Measurements from ENCODE around the gene INTS14.
"Not testable (repeated sequence)": the region's sequence is repeated elsewhere in the genome, so short reads cannot be mapped to it uniquely, and the experiment has no call there.

INTS14 gene

DNA sequence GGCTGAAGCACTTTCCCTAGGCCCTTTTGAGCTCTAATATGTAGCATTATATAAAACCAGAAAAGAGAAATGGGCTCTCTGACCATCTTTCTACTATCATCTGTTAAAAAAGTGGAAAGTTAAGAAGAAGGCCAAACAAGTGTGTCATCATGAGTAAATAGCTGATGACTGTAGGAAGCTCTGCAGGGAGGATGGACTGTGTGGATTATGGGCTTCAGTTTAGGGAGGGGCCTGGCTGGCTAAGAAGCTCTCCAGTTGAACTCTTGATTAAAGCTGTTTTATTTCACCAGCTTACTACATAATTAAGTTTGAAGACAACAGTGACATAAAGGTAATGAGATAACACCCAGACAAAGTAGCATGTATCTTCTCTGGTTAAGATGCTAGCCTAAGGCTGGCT lies 30.6 kb downstream of the INTS14 start:
- DNase-seq (ENCODE audit: low spot score) = no peak
- Mint-ChIP-seq H3K27ac (no peak overlapping the region), H3K36me3 (ENCODE audit: low read depth) (peaks cover 60% of the 10 kb centered on the region), H3K4me1 (ENCODE audit: low read depth) (peaks cover 19% of the 10 kb centered on the region), H3K4me3 (no peak overlapping the region), H3K9me3 (no peaks in the 10 kb centered on the region), H3K27me3 (ENCODE audit: low read depth) (no peaks in the 10 kb centered on the region)

DNA sequence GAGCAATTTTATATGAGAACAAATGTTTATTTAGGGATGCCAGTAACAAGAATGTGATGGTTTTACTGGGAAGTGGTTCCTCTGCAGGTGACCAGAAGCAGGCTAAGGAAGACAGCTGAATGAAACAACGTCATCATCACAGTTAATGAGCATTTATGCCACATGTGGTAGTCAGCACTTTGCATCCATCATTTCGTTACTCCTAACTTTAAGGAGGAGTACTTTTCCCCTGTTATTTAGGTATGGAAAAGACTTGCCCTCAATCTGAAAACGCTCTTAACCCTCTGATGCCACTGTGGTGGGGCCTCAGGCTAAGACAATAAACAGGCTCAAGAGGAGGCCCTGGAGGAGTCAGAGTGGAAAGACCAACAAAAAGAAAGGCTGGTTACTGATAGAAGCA lies 31.2 kb downstream of the INTS14 start:
- Mint-ChIP-seq H3K27me3 (ENCODE audit: low read depth) (no peaks in the 10 kb centered on the region), H3K27ac (no peak overlapping the region), H3K9me3 (no peaks in the 10 kb centered on the region), H3K4me1 (ENCODE audit: low read depth) (peaks cover 19% of the 10 kb centered on the region), H3K36me3 (ENCODE audit: low read depth) (peaks cover 59% of the 10 kb centered on the region), H3K4me3 (no peak overlapping the region)
- no peak for DNase-seq (ENCODE audit: low spot score)

DNA sequence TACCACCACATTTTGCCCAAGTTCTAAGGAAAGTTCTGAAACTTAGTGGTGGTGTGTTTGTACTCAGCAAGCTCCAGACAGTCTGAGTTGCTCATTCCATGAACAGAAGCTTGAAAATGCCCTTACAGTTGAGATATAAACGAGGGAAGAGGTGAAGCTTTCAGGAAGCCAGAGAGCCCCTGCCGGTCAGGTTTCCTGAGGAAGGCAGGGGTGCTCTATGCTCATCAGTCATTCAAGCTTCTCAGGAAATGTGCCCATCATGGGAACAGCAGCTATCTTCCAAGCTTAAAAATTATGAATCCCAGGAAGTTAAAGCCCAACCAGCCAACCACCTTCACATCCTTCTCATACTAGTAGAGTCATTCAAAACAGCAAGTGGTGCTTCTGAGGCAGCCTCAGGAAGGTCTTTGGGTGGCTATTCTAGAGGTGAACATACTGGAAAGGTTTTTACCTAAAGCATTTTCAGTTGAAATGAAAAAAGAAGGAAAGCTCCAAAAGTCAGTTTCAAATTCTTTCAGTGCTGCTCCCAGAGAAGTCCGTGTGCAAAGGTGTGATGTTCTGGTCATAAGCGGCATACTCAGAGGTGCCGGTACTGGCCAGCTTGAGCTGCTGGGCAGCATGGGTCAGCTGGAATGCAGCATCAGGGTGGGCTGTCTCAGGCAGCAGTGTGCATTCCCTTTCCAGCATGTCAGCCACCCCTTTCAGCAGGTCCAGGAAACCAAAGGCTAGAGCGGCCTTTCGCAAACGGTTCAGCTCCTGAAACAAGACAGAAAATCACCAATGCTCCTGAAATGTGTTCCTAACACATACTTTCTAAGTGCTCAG lies 31.8 kb downstream of the INTS14 start:
- Mint-ChIP-seq H3K36me3 (ENCODE audit: low read depth) (peaks cover 53% of the 10 kb centered on the region), H3K4me1 (ENCODE audit: low read depth) (peaks cover 14% of the 10 kb centered on the region), H3K27me3 (ENCODE audit: low read depth) (no peaks in the 10 kb centered on the region), H3K9me3 (no peaks in the 10 kb centered on the region), H3K4me3 (no peak overlapping the region), H3K27ac (no peak overlapping the region)
- no peak for DNase-seq (ENCODE audit: low spot score)

DNA sequence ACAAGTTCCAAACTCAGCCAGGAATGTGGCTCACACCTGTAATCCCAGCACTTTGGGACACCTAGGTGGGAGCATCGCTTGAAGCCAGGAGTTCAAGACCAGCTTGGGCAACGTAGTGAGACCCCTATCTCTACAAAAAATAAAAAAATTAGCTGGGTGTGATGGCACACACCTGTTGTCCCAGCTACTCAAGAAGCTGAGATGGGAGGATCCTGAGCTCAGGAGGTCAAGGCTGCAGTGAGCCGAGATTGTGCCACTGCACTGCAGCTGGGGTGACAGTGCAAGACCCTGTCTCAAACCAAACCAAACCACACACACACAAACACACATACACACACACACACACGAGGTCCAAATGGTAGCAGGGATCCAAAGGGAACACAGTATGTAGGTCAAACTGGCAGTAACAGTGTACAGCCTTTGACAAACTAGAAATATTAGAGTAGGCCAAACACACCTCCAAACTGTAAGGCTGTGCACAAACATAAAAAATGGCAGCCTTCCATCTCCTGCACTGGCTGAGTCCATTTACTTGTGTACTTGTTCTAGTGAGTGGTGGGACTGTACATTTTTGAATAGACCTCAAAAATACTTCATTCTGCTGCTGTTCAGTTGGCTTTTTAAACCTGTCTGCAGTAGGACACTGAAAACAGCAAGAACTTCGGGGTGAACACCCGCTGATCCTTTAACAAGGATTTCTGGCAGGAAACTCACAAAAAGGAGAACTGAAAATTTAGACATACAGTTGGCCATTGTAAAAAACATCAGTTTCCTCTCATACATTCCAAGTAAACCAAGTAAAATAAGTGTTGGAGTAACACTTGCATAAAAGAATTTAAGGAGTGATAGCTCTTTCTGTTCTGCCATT lies 33.6 kb downstream of the INTS14 start:
- Mint-ChIP-seq H3K36me3 (ENCODE audit: low read depth) (peaks cover 38% of the 10 kb centered on the region), H3K27me3 (ENCODE audit: low read depth) (no peaks in the 10 kb centered on the region), H3K4me3 (no peak overlapping the region), H3K4me1 (ENCODE audit: low read depth) (no peaks in the 10 kb centered on the region), H3K9me3 (no peaks in the 10 kb centered on the region), H3K27ac (no peak overlapping the region)
- no peak for DNase-seq (ENCODE audit: low spot score)

DNA sequence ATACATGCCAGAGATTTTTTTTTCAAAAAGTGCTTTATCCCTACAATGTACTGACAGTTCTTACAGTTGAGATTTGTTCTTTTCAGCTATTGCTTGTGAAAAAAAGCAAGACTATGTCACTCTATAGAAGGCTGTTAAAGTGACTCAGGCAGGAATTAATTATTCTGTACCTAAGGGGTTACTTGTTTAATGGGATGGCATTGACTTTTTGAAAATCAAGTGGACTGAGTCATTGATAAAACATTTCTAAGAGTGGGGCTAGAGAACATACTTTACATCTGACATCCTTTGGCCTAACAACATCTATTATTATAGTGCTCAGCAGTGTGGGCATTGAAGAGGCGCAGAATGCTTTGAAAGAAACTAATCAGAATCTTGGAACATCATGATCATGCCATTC lies 34.3 kb downstream of the INTS14 start:
- H3K36me3 Mint-ChIP-seq (ENCODE audit: low read depth) = peaks cover 34% of the 10 kb centered on the region
- no peaks in the 10 kb centered on the region for H3K27me3 Mint-ChIP-seq (ENCODE audit: low read depth)
- H3K4me3 Mint-ChIP-seq = no peak overlapping the region
- DNase-seq (ENCODE audit: low spot score) = no peak
- H3K9me3 Mint-ChIP-seq = no peaks in the 10 kb centered on the region
- H3K27ac Mint-ChIP-seq = no peak overlapping the region
- H3K4me1 Mint-ChIP-seq (ENCODE audit: low read depth) = no peaks in the 10 kb centered on the region

DNA sequence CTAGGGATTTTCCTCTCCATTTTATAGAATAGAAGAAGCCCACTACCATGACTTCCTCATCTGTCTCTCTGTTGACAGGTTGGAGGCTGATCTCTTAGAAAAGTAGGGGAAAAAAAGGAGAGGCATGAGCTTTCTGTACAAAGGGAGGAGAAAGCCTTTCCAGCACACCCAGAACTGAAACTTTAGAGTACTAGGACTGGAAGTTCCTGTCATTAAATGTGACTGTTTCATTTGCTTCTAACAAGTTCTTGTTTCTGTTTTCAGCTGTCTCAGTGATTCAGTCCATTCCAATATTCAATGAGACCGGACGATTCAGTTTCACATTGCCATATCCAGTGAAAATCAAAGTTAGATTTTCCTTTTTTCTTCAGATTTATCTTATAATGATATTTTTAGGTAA lies 39.0 kb downstream of the INTS14 start:
- H3K27ac Mint-ChIP-seq = no peak overlapping the region
- H3K27me3 Mint-ChIP-seq (ENCODE audit: low read depth) = no peaks in the 10 kb centered on the region
- H3K9me3 Mint-ChIP-seq = no peaks in the 10 kb centered on the region
- DNase-seq (ENCODE audit: low spot score) = no peak
- peaks cover 19% of the 10 kb centered on the region for H3K36me3 Mint-ChIP-seq (ENCODE audit: low read depth)
- H3K4me3 Mint-ChIP-seq = no peak overlapping the region
- no peaks in the 10 kb centered on the region for H3K4me1 Mint-ChIP-seq (ENCODE audit: low read depth)

DNA sequence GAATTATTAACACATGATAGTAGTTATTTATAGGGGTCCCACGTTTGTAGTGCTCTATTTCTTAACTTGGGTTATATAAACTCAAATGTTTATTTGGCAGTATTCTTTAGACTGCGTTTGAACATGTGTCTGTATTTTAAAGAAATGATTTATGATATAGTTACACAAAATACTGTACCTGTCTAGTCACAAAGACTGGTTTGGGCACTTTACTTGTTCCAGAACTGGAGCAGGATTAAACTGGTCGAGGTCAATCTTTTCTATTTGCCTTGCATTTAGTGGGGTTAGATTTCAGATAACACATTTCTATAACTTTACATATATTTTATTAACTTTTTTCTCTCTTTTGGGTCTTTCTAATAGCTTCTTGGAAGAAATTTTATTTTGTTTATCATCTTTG lies 41.2 kb downstream of the INTS14 start:
- Mint-ChIP-seq H3K9me3 (no peaks in the 10 kb centered on the region), H3K4me1 (ENCODE audit: low read depth) (no peaks in the 10 kb centered on the region), H3K36me3 (ENCODE audit: low read depth) (peaks cover 33% of the 10 kb centered on the region), H3K4me3 (no peak overlapping the region), H3K27me3 (ENCODE audit: low read depth) (no peaks in the 10 kb centered on the region), H3K27ac (no peak overlapping the region)
- DNase-seq (ENCODE audit: low spot score) = no peak

DNA sequence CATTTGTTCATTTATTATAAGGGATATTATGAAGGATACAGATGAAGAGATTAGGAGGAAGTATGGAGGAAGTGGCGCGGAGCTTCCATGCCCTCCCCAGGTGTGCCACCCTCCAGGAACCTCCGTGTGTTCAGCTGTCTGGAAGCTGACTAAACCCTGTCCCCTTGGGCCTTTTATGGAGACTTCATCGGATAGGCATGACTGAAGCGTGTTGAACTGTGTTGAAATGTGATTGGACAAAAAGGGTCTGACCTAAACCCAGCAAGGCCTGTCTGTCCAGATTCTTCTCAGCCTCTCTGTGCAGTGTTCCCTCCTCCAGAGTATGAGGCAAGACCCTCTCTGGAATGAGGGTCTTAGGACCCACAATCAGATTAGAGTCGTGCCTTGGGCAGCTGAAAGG lies 49.0 kb downstream of the INTS14 start:
- Mint-ChIP-seq H3K9me3 (no peaks in the 10 kb centered on the region), H3K36me3 (ENCODE audit: low read depth) (peaks cover 39% of the 10 kb centered on the region)
- DNase-seq (ENCODE audit: low spot score) = no peak

DNA sequence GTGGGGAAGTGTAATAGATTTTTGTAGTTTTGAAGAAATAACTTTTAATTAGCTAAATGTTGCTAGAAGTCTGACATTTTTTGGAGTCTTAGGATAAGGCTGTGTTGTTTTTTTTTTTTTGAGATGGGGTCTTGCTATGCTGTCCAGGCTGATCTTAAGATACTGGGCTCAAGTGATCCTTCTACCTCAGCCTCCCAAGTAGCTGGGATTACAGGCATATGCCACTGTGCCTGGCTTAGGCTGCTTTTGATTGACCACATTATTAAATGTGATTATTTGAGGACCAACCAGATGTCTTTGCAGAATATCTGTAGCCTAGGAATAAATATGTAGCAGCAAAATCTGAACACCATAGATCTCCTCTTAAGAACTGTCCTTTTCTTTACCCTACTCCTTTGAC lies 51.0 kb downstream of the INTS14 start:
- DNase-seq (ENCODE audit: low spot score) = no peak
- Mint-ChIP-seq H3K4me1 (ENCODE audit: low read depth) (no peaks in the 10 kb centered on the region), H3K27me3 (ENCODE audit: low read depth) (no peaks in the 10 kb centered on the region), H3K4me3 (no peak overlapping the region), H3K27ac (no peak overlapping the region), H3K36me3 (ENCODE audit: low read depth) (peaks cover 28% of the 10 kb centered on the region), H3K9me3 (no peaks in the 10 kb centered on the region)

More for the DNA sequence above, 49.0 kb downstream of the INTS14 start:
- Mint-ChIP-seq H3K4me3 (no peak overlapping the region), H3K27me3 (ENCODE audit: low read depth) (no peaks in the 10 kb centered on the region), H3K4me1 (ENCODE audit: low read depth) (no peaks in the 10 kb centered on the region), H3K27ac (no peak overlapping the region)

DNA sequence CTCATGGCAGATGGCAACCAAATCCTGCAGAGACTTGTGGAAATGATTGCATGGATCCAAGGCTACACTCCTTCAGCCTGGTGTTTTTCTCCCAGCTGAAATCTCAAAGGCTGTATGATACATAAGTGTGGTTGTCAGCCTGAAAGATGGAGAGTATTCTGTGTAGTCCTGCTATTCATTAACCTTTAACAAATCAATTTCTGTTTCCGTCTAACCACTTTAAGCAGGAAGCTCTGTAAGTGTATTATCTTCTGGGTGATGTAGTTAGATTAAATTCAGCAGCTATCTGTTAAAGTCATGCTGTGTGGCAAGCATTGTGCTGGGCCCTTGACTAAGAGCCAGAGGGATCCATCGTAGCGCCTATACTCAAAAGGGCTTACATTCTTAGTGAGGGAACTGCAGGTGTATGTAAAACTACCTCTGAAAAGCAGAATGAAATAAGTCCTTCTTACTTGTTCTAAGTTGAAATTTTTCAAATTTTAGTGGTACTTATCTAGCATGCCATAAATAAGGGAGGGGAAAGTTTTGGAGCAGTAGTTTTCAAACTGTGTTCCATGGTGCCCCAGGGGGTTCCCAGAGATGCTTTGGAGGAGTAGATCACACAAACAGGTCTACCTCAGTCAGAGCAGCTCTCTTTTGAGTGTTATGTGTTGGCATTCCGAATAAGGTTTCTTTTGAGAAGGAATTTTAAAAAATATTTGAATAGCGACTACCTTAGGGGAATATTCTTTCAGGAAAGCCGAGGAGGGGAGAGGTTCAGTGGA lies 51.8 kb downstream of the INTS14 start:
- peaks cover 22% of the 10 kb centered on the region for H3K36me3 Mint-ChIP-seq (ENCODE audit: low read depth)
- no peak for DNase-seq (ENCODE audit: low spot score)

DNA sequence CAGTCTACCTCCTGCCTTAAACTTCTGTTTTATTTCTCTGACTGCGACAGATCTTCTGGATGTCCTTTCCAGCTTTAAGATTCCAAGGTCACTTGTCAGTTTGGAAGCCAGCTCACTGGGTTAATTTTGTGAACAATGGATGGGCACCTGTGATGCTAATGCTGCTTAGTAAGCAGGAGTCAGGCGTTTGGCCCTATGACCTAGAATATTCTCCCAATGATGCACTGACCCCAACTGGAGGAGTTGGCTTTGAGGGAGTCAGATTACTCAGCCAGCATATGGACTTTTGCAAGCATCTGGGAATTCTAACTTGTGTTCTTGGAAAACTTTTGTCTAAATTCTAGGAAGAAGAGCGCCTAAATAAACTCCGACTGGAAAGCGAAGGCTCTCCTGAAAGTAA lies 52.6 kb downstream of the INTS14 start:
- Mint-ChIP-seq H3K4me1 (ENCODE audit: low read depth) (no peaks in the 10 kb centered on the region), H3K9me3 (no peaks in the 10 kb centered on the region), H3K36me3 (ENCODE audit: low read depth) (peaks cover 21% of the 10 kb centered on the region), H3K27ac (no peak overlapping the region), H3K4me3 (no peak overlapping the region), H3K27me3 (ENCODE audit: low read depth) (no peaks in the 10 kb centered on the region)
- DNase-seq (ENCODE audit: low spot score) = no peak

More for the DNA sequence above, 51.8 kb downstream of the INTS14 start:
- no peak overlapping the region for H3K4me3 Mint-ChIP-seq
- H3K27me3 Mint-ChIP-seq (ENCODE audit: low read depth) = no peaks in the 10 kb centered on the region
- H3K4me1 Mint-ChIP-seq (ENCODE audit: low read depth) = no peaks in the 10 kb centered on the region
- no peak overlapping the region for H3K27ac Mint-ChIP-seq
- no peaks in the 10 kb centered on the region for H3K9me3 Mint-ChIP-seq

DNA sequence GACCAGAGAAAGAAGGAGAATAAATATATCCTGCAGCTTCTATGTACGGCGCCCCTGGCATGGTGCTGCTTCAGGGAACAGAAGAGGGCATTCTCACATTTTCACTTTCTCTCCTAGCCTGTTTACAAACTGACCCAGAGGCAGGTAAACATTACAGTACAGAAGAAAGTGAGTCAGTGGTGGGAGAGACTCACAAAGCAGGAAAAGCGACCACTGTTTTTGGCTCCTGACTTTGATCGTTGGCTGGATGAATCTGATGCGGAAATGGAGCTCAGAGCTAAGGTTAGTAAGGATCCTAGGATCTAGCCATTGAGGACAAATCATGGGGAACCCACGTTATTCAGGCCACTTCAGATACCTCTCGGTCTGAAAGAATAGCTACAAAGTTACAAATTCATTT lies 54.3 kb downstream of the INTS14 start:
- H3K4me1 Mint-ChIP-seq (ENCODE audit: low read depth) = no peaks in the 10 kb centered on the region
- H3K27ac Mint-ChIP-seq = no peak overlapping the region
- no peak for DNase-seq (ENCODE audit: low spot score)
- peaks cover 22% of the 10 kb centered on the region for H3K36me3 Mint-ChIP-seq (ENCODE audit: low read depth)
- no peaks in the 10 kb centered on the region for H3K27me3 Mint-ChIP-seq (ENCODE audit: low read depth)
- no peaks in the 10 kb centered on the region for H3K9me3 Mint-ChIP-seq
- H3K4me3 Mint-ChIP-seq = no peak overlapping the region

DNA sequence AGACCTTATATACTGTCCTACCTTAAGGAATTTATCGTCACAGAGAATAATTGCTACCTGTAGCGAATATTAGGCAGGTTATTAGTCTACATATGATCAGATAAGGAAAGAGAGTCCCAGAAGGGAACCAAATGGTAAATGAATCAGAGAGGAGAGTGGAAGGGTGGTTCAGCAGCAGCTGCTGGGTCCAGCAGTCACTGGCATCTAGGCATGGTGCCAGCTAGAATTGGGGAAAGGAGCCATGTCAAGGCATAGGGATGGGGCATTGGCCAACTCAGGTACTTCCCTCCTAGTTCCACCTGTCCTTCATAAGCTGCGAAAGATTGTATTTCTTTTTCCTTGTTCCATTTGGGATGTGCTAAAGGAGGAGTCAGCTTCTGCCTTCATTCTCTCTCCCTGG lies 57.2 kb downstream of the INTS14 start:
- Mint-ChIP-seq H3K36me3 (ENCODE audit: low read depth) (peaks cover 13% of the 10 kb centered on the region), H3K27me3 (ENCODE audit: low read depth) (no peaks in the 10 kb centered on the region), H3K4me1 (ENCODE audit: low read depth) (peaks cover 9% of the 10 kb centered on the region), H3K9me3 (no peaks in the 10 kb centered on the region), H3K4me3 (no peak overlapping the region), H3K27ac (no peak overlapping the region)
- no peak for DNase-seq (ENCODE audit: low spot score)

DNA sequence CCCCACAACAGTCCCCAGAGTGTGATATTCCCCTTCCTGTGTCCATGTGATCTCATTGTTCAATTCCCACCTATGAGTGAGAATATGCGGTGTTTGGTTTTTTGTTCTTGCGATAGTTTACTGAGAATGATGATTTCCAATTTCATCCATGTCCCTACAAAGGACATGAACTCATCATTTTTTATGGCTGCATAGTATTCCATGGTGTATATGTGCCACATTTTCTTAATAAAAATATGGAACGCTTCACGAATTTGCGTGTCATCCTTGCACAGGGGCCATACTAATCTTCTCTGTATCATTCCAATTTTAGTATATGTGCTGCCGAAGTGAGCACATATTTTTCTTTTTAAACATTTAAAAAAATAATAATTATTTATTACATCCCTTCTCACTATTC lies 58.1 kb downstream of the INTS14 start:
- not testable (repeated sequence) for H3K27ac Mint-ChIP-seq; H3K27me3 Mint-ChIP-seq (ENCODE audit: low read depth); DNase-seq (ENCODE audit: low spot score); H3K4me3 Mint-ChIP-seq; H3K9me3 Mint-ChIP-seq; H3K4me1 Mint-ChIP-seq (ENCODE audit: low read depth)
- H3K36me3 Mint-ChIP-seq (ENCODE audit: low read depth) = peaks cover 13% of the 10 kb centered on the region
